IPS DF 4.7 (cell line): ENCODE data around the gene HELLS.
"Not testable (repeated sequence)": the region's sequence is repeated elsewhere in the genome, so short reads cannot be mapped to it uniquely, and the experiment has no call there.

ENCODE experiments used
- DNase-seq: peaks from one replicate; pipeline ENCODE4 v3.0.0-alpha.2; 2013; ENCODE audit warnings: low spot score; ENCODE audit errors: extremely low read depth

HELLS gene

DNA sequence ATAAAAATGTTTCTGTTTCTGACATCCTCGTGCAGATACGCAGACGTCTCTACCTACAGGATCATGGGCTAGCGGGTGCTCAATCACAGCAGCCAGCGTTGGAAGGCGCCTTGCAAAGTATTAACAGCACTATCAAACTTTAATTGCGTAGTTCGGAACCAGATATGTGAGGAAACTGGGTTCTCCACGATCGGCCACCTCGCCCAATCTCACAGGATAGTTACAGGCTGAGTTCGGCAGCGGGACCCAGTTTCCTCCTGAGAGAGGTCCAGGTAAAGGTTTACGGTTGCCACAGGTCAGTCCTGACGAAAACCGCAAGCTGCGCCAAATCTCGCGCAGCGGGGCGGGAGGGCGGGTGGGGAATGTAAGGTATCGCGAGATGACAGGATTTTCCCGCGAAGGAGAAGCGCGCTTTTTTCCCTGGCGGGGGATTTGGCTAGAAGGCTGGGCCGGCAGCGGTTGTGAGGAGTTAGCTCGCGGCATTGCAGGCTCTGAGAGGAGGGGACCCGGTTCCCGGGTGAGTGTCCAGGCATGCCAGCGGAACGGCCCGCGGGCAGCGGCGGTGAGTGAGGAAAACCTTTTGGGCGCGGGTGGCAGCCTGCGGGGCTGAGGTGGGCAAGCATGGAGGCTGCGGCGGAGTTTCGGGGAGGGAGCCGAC is at the start of gene HELLS:
HELLS (plus strand) TSS at position 398 of the 658 bp plus-strand sequence; CDS start at position 532, 134 bp downstream.
- peak; percentile 71 for DNase-seq

DNA sequence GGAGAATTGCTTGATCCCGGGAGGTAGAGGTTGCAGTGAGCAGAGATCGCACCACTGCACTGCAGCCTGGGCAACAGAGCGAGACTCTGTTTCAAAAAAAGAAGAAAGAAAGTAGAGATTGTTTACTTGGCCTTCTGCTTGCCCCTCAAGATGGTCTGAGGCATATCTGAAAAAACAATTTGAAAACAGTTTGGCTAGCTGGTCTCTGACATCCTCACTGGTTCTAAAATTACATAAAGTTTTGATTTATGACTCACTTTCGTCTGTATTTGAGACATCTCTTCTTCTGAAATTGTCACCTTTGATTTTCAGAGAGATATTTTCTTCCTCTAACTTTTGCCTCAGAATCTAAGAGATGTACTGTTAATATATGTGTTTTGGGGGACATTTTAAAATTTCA is 49.6 kb upstream of the HELLS start:
- no peak for DNase-seq

DNA sequence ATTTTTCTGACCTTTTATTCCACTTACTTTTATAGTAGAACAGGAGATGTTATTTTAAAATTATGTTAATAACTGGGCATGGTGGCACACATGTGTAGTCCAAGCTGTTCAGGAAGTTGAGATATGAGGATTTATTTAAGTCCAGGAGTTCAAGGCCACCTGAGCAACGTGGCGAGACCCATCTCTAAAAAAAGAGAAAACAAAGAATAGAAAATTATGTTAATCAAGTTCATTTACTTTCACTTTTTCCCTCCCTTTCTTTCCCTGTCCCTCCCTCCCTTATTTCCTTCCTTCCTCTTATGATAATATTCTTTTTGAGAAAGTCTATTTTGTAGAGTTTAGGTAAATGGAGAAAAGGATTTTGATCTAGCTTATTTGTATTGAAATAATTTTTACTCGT is 48.9 kb upstream of the HELLS start:
- no peak for DNase-seq

DNA sequence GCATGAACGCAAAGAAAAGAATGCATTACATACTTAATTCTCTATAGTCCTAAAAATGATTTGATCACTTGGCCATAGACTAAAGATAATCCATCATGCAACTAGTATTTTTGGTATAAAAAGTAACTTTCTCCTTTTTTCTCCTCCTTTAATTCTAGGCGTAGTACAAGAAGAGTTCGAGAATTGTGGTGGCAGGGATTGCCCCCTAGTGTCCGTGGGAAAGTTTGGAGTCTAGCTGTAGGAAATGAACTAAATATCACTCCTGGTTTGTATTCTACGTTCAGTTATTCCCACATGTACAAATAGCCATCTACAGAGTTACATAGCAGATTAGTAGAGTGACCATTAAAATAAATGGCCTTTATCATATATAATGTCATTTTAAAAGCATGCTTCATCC is 45.5 kb upstream of the HELLS start:
- no peak for DNase-seq

DNA sequence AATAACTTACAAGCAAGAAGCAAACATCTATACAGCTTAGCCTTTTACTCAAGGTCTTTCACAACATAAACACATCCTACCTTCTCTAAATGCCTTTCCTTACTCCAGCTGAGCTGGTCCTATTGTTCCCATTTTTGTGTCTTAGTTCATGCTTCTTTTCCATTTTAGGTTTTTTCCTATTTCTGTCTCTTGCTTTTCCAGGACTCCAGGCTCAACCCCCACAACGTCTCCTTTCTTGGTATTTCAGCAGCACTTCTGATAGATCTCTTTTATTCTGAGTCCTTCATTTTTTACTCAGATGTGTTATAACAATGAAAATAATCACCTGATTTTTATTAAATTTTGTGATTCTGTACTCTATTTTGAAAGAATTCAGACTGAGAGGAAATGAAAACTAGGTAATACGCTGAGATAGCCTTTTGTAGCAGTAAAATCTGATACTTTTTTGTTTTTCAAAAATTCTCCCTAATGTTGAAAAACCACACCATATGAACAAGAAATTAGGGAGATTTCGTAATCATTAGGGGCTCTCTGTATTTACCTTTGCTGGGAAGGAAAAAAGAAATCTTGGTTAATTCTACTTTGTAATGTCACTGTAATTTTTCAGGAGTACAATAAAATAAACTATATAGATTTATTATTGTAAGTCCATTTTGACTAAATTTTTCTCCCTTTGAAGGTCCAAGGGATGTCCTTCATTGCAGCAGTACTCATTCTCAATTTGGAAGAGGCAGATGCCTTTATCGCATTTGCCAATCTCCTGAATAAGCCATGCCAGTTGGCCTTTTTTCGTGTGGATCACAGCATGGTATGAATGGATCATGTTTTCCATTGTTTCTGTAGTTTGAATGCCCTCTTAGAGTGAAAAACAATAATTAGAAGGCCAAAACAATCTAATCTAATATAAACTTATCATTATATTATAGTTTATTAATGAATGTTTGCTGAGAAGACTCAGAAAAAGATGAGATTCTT is 24.0 kb upstream of the HELLS start:
- DNase-seq: no peak

DNA sequence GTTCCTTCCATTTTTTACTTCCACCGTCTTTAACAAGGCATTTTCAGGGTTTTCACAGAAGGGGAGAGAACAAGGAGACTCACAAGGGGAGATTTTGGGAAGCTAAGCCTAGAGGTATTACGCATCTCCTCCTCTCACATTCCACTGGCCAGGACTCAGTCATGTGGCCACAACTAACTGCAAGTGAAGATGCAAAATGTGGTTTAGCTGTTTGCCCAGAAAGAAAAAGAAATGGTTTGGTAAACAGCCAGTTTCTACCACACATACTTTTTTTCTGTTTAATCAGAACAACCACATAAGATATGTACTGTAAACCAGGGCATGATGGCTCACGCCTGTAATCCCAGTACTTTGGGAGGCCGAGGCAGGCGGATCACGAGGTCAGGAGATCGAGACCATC is 21.4 kb upstream of the HELLS start:
- DNase-seq: no peak

DNA sequence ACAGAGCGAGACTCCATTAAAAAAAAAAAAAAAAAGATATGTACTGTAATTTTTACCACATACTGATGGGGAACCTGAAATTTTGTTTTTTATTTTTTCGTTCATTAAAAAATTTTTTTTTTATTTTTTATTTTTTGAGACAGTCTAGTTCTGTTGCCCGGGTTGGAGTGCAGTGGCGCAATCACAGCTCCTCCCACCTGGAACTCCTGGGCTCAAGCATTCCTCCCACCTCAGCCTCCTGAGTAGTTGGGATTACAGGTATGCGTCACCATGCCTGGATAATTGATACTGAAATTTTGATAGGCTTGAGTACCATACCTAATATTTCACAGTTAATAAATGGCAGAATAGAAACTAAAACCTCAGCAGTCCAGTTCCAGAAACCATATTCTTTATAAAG is 20.9 kb upstream of the HELLS start:
- DNase-seq: no peak

DNA sequence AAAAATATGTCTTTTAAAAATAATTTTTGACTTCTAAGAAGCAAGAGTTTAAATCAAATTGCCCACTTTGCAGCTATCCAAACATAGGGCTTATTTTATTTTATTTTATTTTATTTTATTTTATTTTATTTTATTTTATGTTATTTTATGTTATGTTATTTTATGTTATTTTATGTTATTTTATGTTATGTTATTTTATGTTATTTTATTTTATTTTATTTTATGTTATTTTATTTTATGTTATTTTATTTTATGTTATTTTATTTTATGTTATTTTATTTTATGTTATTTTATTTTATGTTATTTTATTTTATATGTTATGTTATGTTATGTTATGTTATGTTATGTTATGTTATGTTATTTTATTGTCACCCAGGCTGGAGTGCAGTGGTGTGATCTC is 14.0 kb upstream of the HELLS start:
- not testable (repeated sequence) for DNase-seq

DNA sequence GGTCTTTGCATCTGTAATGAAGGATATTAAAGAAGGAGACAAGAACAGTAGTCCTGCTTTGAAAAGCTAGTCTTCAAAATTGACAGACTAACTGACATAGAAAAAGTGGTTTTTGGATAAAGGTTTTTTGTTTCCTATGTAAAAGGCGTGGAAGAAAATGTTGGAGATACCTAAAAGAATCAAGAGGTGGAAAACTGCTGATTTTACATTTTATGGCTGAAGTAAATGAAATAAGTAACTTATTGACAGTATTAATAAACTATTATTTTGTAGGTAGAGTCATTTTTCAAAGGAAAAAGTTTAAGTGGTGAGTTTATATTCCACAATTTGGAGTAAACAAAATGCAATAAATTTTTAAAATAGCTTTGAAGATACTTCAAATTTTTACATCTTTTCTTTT is 12.6 kb upstream of the HELLS start:
- DNase-seq: no peak

DNA sequence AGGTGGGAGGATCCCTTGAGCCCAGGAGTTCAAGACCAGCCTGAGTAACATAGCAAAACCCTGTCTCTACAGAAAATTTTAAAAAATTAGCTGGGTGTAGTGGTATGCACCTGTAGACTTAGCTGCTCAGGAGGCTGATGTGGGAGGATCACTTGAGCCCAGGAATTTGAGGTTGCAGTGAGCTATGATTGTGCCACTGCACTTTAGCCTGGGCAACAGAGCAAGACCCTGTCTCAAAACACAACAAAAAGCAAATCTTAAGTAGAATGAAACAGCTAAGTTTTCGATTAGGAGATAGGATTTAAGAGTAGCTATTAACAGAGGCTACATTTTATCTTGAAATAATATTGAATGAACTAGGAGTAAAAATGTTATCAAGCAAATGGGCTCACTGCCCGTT is 3.3 kb upstream of the HELLS start:
- not testable (repeated sequence) for DNase-seq

DNA sequence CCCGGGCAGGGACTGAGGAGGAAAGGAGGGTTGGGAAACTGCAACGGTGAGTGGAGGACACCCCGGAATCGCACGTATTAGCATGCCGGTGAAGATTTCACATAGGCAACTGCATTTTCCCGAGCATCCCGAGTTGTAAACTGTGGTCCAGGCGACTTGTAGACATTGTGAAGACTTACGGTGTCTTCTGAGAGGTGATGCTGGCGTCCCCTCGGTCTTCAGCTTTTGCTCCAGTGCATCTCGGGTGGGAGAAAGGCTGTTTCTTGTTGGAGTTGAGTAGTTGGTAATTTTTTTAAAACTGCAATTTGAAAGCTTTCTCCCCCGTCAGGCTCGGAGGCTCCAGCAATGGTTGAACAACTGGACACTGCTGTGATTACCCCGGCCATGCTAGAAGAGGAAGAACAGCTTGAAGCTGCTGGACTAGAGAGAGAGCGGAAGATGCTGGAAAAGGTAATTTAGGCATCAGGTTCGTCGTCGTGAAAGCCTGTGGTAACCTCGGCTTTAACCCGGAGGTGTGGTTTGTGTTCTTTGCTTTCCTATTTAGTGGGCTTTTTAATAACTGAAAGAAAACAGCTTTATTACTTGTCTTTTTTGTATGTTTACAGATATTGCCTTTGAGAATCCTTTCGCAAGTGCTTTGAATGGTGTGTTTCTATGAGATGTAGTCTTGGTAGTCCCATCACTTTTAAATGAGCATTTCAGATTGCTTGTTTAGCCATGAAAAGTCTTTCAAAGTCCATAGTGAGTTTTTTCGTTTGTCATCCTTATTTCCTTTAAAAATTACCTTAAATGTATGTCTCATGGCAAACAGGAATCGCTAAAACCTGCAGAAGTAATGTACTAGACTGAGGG is 687 bp downstream of the HELLS start:
- no peak for DNase-seq

DNA sequence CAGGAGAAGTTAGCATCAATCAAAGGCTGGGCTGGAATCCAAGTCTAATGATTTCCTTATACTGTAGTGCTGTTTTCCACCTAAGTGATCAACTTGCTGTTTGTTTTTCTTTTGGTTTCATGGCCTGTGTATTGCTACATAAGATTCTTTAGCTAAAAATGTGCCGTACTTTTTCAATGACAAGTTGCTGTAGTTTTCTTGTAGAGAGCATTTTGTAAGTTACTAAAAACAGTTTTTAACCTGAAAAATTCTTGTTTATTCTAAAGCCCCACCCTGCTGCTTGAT is 1.3 kb downstream of the HELLS start:
- no peak for DNase-seq

DNA sequence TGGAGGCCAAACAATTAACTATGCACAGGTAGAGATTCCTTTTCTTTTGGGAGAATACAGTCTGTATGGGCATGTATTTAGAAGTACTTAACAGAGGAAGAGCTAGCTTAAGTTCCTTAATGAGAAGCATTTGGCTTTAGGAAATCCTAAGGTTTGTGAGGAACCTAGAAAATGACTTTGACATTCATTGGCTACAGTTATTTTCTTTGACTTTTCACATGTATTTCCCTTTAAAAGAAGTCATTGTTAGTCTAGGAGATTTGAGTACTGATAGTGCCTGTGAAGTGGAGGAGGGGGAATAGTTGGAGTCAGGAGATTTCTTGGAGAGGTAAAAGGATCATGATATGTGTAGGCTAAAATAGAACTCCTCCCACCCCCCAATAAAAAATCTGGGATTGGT is 3.6 kb downstream of the HELLS start:
- DNase-seq: no peak

DNA sequence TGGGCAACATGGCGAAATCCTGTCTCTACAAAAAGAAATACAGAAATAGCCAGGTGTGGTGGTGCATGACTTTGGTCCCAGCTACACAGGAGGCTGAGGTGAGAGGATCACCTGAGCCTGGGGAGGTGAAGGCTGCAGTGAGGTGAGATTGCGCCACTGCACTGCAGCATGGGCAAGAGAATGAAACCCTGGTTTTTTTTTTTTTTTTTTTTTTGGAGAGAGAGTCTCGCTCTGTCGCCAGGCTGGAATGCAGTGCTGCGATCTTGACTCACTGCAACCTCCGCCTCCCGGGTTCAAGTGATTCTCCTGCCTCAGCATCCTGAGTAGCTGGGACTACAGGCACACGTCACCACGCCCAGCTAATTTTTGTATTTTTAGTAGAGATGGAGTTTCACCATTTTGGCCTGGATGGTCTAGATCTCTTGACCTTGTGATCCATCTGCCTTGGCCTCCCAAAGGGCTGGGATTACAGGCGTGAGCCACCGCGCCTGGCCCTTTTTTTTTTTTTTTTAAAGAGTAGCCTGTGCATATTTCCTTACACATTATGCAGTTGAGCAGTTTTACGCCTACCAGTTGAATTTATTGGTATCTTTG is 22.2 kb downstream of the HELLS start:
- not testable (repeated sequence) for DNase-seq

DNA sequence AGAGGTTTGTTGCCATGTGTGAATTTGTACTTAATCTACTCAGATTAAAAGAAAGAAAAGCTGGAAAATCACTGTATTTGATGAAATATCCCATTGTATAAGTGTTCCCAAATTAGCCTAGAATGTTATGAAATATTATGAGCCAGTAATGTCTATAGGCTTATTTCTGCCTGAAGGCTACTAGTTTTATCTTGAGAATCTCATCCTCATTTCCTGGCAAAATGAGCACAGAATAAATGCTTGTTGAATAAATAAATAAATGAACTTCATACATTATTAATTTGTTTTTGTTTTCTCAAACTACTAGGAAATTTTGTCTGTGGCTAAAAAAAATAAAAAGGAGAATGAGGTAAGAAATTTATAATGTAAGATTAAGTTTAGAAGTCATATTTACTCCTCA is 25.5 kb downstream of the HELLS start:
- no peak for DNase-seq

DNA sequence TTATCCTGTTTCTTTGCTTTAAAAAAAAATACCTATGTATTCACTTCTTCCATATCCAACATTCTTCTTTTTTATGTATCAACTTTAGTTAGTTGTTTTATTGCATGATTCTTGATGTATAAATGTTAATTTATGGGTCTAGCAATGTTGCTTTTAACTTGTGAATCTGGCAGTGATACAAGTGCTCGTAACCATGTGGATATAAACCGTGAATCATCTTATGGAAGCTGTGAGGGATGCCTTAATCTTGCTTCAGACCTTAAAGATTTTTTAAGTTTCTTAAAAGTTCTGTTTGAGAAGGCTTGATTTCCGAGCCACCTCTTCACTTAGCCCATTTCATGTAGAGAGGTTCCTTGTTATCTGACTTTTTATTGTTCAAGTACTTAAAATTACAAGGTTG is 25.9 kb downstream of the HELLS start:
- DNase-seq: no peak

DNA sequence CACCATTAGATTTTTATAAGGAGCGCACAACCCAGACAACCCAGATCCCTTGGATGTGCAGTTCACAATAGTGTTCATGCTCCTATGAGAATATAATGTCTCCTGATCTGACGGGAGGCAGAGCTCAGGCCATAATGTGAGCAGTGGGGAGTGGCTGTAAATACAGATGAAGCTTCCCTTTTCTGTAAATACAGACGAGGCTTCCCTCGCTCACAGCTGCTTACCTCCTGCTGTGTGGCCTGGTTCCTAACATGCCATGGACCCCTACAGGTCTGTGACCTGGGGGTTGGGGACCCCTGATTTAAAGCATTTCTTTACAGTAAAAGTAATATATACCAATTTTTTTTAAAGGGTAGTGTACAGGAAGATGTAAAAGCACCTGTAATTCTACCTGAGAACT is 33.2 kb downstream of the HELLS start:
- no peak for DNase-seq

DNA sequence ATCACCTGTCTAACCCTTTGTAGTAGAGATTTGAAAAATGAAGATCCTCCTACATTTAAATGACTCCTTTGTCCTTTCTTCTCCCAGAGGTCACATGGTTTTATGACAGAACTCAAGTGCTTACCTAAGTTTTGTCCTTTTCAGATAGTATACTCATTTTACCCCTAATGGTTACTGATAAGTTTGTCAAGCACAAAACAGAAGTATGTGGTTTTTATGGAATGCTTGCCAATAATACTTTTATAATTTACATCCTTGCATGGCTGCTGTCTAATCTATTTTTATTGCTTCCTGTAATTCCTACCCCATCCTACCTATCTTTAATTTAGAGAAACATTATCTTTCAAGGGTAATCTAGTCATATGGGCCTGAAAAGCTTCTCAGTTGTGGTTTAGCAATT is 37.5 kb downstream of the HELLS start:
- no peak for DNase-seq

DNA sequence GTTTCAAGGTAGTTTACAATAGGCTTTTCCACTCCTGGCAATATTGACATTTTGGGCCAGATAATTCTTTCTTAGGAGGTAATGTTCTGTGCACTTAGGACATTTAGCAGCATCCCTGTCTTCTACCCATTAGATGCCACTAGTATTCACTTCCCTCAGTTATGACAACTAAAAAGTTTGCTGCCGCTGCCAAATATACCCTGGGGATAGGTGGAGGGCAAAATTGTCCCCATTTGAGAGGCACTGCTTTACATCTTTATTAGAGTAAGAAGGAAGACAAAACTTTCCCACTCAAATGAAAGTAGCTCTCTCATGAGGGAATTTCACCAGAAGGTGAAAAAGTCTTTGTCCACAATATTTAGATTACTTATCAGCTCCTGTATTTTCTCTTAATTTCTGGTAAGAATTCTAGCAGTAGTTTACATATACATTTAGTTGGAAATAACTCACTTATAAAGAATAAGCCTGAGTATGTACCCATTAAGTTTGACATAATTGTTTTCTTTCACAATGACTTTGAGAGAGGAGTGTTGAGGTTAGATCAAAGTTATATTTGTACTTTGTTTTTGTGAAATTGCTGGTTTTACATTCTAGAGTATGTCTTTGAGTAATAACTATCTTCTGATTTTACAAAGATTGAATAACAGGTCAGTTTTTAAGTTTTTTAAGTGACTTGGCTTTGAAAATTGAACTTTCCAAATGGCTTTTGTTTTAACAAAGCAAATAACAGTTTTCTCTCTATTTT is 46.0 kb downstream of the HELLS start:
- no peak for DNase-seq

DNA sequence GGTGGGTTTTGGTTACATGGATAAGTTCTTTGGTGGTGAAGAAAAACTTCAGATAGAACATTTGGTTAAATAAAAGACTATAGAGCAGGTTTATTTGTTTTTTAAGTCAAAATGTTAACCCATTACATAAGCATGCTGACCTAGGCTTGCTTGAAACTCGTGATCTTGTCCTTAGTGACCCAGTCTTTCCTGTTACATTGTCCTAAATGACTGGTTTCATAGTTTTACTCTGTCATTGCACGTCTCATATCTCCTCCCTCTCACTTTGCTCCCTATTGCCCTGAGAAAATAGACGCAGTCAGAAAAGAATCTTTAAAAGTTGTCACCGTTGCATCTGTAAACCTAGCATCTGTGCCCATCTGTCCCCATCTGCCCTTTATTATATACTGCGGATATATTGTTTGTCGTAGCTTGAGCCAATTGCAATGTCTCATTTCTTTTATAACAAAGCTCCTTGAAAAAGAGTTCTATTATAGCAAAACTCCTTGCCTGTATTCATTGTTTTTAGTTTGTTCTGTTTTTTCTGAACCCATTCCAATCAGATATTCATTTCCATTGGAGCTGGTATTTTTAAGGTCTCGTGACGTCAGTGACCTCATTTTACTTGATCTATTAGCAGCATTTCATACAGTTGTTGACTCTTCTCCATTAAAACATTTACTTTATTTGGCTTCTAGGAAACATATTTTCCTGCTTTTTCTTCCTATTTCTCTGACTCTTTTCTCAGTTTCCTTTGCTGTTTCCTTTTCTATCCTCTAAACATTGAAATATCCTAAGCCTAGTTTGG is 57.3 kb downstream of the HELLS start:
- no peak for DNase-seq
